MV-4-11 (cell line): Measurements from ENCODE around the gene TBCK.

Experiments used
- DNase-seq: peaks from one replicate; lab custom pipeline; 2025; lab: John Stamatoyannopoulos, UW

Gene TBCK

GRCh38 chr4:106315968-106316772 is at the start of gene TBCK, which contains the start of gene AIMP1:
Gene TBCK (minus strand): TSS chr4:106316209. CDS start chr4:106308960, 7,249 bp downstream.
Gene AIMP1 (plus strand): TSS chr4:106316550. CDS start chr4:106325010, 8,460 bp downstream.
- DNase-seq: peak; percentile 88

- peak; percentile 87 for DNase-seq
Measured at GRCh38 chr4:106365613-106366012, 49.6 kb upstream of the TBCK start.

GRCh38 chr4:106364282-106364681 is 48.3 kb upstream of the TBCK start:
- no peak for DNase-seq

- DNase-seq: no peak
Measured at GRCh38 chr4:106362086-106362825, 46.2 kb upstream of the TBCK start.

- peak; percentile 82 for DNase-seq
Measured at GRCh38 chr4:106358899-106359298, 42.9 kb upstream of the TBCK start.

GRCh38 chr4:106355193-106355592 is 39.2 kb upstream of the TBCK start:
- DNase-seq: no peak

GRCh38 chr4:106353786-106354185 is 37.8 kb upstream of the TBCK start:
- DNase-seq: no peak

- no peak for DNase-seq
Measured at GRCh38 chr4:106351016-106351415, 35.0 kb upstream of the TBCK start.

GRCh38 chr4:106347167-106347566 is 31.2 kb upstream of the TBCK start:
- DNase-seq: no peak

- no peak for DNase-seq
Measured at GRCh38 chr4:106344647-106344970, 28.6 kb upstream of the TBCK start.

- DNase-seq: no peak
Measured at GRCh38 chr4:106343865-106344646, 28.0 kb upstream of the TBCK start.

GRCh38 chr4:106340774-106341173 is 24.8 kb upstream of the TBCK start:
- no peak for DNase-seq

GRCh38 chr4:106339431-106339830 is 23.4 kb upstream of the TBCK start:
- DNase-seq: no peak

- no peak for DNase-seq
Measured at GRCh38 chr4:106338671-106339070, 22.7 kb upstream of the TBCK start.

- no peak for DNase-seq
Measured at GRCh38 chr4:106337916-106338315, 21.9 kb upstream of the TBCK start.

- DNase-seq: no peak
Measured at GRCh38 chr4:106336618-106337017, 20.6 kb upstream of the TBCK start.

- DNase-seq: no peak
Measured at GRCh38 chr4:106334741-106335470, 18.9 kb upstream of the TBCK start.

GRCh38 chr4:106333186-106333585 is 17.2 kb upstream of the TBCK start:
- no peak for DNase-seq

- DNase-seq: peak; percentile 45
Measured at GRCh38 chr4:106329041-106329618, 13.1 kb upstream of the TBCK start.

- no peak for DNase-seq
Measured at GRCh38 chr4:106325800-106326199, 9.8 kb upstream of the TBCK start.

GRCh38 chr4:106323119-106323518 is 7.1 kb upstream of the TBCK start:
- no peak for DNase-seq
